Prostate gland (tissue), 2 donors: Measurements from ENCODE around the gene CD207. TPM values are rescaled to one million over a fixed set of nuclear protein-coding genes. Genes with fewer than 3 reads are reported as not detected.
"Not testable (repeated sequence)": the region's sequence is repeated elsewhere in the genome, so short reads cannot be mapped to it uniquely, and the experiment has no call there.

Source experiments
- DNase-seq: peaks from one replicate; pipeline ENCODE4 v3.0.0-alpha.2; 2019; ENCODE audit warnings: low spot score
- H3K27ac ChIP-seq, 2 donors: fragments of 200-600 bp; sonication (generic); 2 replicates each; pipeline ENCODE4 v1.5.1; 2017 to 2019
- H3K27me3 ChIP-seq: fragments of 200-600 bp; sonication (generic); replicated peaks from 2 replicates; pipeline ENCODE4 v1.5.1; 2019; ENCODE audit not compliant: insufficient read depth
- H3K36me3 ChIP-seq, 2 donors: fragments of 200-600 bp; sonication (generic); 1 replicate in 1 of 2; 2 replicates in 1 of 2; pipeline versions ENCODE4 v1.5.1 to v1.8.1; 2017 to 2019
- H3K4me1 ChIP-seq: fragments of 200-600 bp; sonication (generic); replicated peaks from 2 replicates; pipeline ENCODE4 v1.5.1; 2019
- H3K4me3 ChIP-seq, 2 donors: fragments of 200-600 bp; sonication (generic); 2 replicates each; pipeline ENCODE4 v1.5.1; 2017 to 2019
- H3K9me3 ChIP-seq: fragments of 200-600 bp; sonication (generic); 2 replicates; pipeline ENCODE4 v1.5.1; 2017
- CTCF ChIP-seq, 4 experiments: fragments of 200-600 bp in 2 of 4; fragments of 450-650 bp in 2 of 4; sonication (generic) in 2 of 4; IDR thresholded peaks; 1 replicate in 3 of 4; 2 replicates in 1 of 4; pipeline ENCODE4 v1.5.1; 2016 to 2019; ENCODE audit warnings: antibody characterized with exemption in 4 of 4, mild to moderate bottlenecking in 2 of 4, moderate library complexity in 2 of 4
- POLR2A ChIP-seq: fragments of 450-650 bp; IDR thresholded peaks from one replicate; pipeline ENCODE4 v1.6.1; 2016; ENCODE audit warnings: antibody characterized with exemption, mild to moderate bottlenecking
- POLR2AphosphoS5 ChIP-seq: sonication (generic); formaldehyde crosslinking; IDR thresholded peaks from one replicate; pipeline ENCODE4 v1.6.1; 2017; ENCODE audit warnings: antibody characterized with exemption
- WGBS: methylation state at CpG from one replicate; pipeline ENCODE4 v1.1.5; 2018; 5-methylcytosine and 5-hydroxymethylcytosine counted together
- intact Hi-C: fragments of 100-400 bp; cut with DNase I; formaldehyde crosslinking; loops from one replicate; pipeline ENCODE4 v1.14.2; 2022
- total RNA-seq, 2 donors: library from RNA; depleted of rRNA; stranded (reverse); fragments of >200 nt; gene quantifications; one replicate each; pipeline ENCODE4 v1.1.0, GENCODE V29; 2016

Gene CD207
- total RNA-seq, 2 donors from 2014 or later, result 0.23 to 0.28 TPM

DNA sequence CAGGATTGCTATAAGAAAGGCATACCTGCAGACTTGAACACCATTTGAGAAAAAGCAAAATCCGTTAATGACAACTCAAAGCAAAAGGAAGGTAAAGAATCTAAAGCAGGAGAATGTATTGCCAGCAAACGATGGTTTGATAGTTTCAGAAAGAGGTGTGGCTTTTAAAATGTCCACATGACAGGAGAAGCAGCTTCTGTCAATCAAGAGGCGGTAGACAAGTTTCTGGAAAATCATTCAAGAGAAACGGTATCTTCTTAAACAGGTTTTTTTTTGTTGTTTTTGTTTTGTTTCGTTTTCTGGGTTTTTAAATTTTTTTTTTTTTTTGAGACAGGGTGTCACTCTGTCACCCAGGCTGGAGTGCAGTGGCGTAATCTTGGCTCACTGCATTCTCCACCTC, 29.0 kb downstream of the CD207 start:
- intact Hi-C loops, result no loop called here
- Histone ChIP-seq H3K27me3 (no peaks in the 10 kb centered on the region), H3K4me1 (no peaks in the 10 kb centered on the region), H3K36me3 (no peaks in the 10 kb centered on the region), H3K27ac (no peak overlapping the region), H3K4me3 (no peak overlapping the region), H3K9me3 (no peaks in the 10 kb centered on the region)
- WGBS, result 56% methylated on average over 6 of the region's 6 CpGs
- no peak for DNase-seq
- no peak for TF ChIP-seq CTCF (IDR thresholded peaks at IDR 0.05)
- TF ChIP-seq POLR2A, result no peak
- TF ChIP-seq POLR2AphosphoS5, result no peak

- Histone ChIP-seq H3K9me3 (no peaks in the 10 kb centered on the region), H3K36me3 (no peaks in the 10 kb centered on the region), H3K4me1 (no peaks in the 10 kb centered on the region), H3K27ac (no peak overlapping the region), H3K27me3 (no peaks in the 10 kb centered on the region), H3K4me3 (no peak overlapping the region)
- intact Hi-C loops, result no loop called here
- TF ChIP-seq CTCF (IDR thresholded peaks at IDR 0.05) (no peak), POLR2AphosphoS5 (no peak), POLR2A (no peak)
- DNase-seq, result no peak
- 71% methylated on average over 5 of the region's 5 CpGs for WGBS
These were observed 29.6 kb downstream of the CD207 start for GRCh38 chr2:70806013-70806412.

GRCh38 chr2:70801607-70802263, 33.9 kb downstream of the CD207 start:
- intact Hi-C loops, result no loop called here
- Histone ChIP-seq H3K4me1 (no peaks in the 10 kb centered on the region), H3K27ac (no peak overlapping the region), H3K36me3 (no peaks in the 10 kb centered on the region), H3K9me3 (no peaks in the 10 kb centered on the region), H3K4me3 (no peak overlapping the region), H3K27me3 (no peaks in the 10 kb centered on the region)
- TF ChIP-seq POLR2A, result no peak
- TF ChIP-seq CTCF (IDR thresholded peaks at IDR 0.05), result no peak
- DNase-seq, result no peak
- 73% methylated on average over 10 of the region's 10 CpGs for WGBS

GRCh38 chr2:70799706-70800105, 35.9 kb downstream of the CD207 start:
- DNase-seq, result no peak
- H3K27ac ChIP-seq, result no peak overlapping the region
- intact Hi-C loops, result no loop called here

DNA sequence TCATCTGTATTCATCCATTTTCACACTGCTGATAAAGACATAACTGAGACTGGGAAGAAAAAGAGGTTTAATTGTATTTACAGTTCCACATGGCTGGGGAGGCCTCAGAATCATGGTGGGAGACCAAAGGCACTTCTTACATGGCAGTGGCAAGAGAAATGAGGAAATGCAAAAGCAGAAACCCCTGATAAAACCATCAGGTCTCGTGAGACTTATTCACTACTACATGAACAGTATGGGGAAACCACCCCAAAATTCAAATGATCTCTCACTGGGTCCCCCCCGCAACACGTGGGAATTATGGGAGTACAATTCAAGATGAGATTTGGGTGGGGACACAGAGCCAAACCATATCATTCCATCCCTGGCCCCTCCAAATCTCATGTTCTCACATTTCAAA, 37.6 kb downstream of the CD207 start:
- H3K9me3 ChIP-seq, H3K36me3 ChIP-seq, DNase-seq, H3K4me3 ChIP-seq, intact Hi-C loops, H3K27ac ChIP-seq, H3K4me1 ChIP-seq, H3K27me3 ChIP-seq: not testable (repeated sequence)
- 90% methylated on average over 3 of the region's 3 CpGs for WGBS

More at GRCh38 chr2:70799706-70800105, 35.9 kb downstream of the CD207 start:
- no peaks in the 10 kb centered on the region for H3K4me1 ChIP-seq
- H3K4me3 ChIP-seq, result no peak overlapping the region
- no peaks in the 10 kb centered on the region for H3K27me3 ChIP-seq
- WGBS, result 98% methylated on average over 2 of the region's 2 CpGs
- no peaks in the 10 kb centered on the region for H3K9me3 ChIP-seq
- no peak for TF ChIP-seq CTCF (IDR thresholded peaks at IDR 0.05)
- TF ChIP-seq POLR2A, result no peak
- no peak for TF ChIP-seq POLR2AphosphoS5
- H3K36me3 ChIP-seq, result no peaks in the 10 kb centered on the region
